Endothelial cell of umbilical vein (primary cell): ENCODE measurements around the gene CHM. TPM values are rescaled to one million over a fixed set of nuclear protein-coding genes. Genes with fewer than 3 reads are reported as not detected.

Experiments
- BruUV-seq: library from RNA; stranded (reverse); fragments of 400-500 nt; replicated peaks from 2 replicates; lab custom pipeline; 2021; lab: Mats Ljungman, UMichigan
- CTCF ChIA-PET: fragments of 300-600, 350-600 bp; sonication (Branson Sonifier 250); formaldehyde crosslinking; loops from one replicate; lab custom pipeline; 2021; ENCODE audit warnings: antibody characterized with exemption, inconsistent platforms; lab: Charles Lee
- POLR2A ChIA-PET: fragments of 300-600, 350-600 bp; sonication (Branson Sonifier 250); formaldehyde crosslinking; loops from one replicate; lab custom pipeline; 2021; ENCODE audit warnings: antibody characterized with exemption, inconsistent platforms; lab: Charles Lee
- DNase-seq: peaks from one replicate; pipeline ENCODE4 v3.0.0-alpha.2; 2011; ENCODE audit warnings: low read depth, low spot score
- FAIRE-seq: peaks from 2 replicates; lab custom pipeline; 2011; peaks lifted over from hg19 to GRCh38; lab: Jason Lieb, UNC
- H2AFZ ChIP-seq: 2 replicates; pipeline ENCODE4 v1.6.0; 2012; ENCODE audit warnings: low read depth, low read length, control low read depth, inconsistent platforms
- H3K27ac ChIP-seq: 2 replicates; pipeline ENCODE4 v1.5.1; 2011; ENCODE audit warnings: low read depth, mild to moderate bottlenecking, control low read depth, low read length, moderate library complexity; ENCODE audit not compliant: insufficient read depth
- H3K27me3 ChIP-seq, 2 experiments: 2 replicates each; pipeline versions ENCODE4 v1.6.0 to v1.6.1; 2011; ENCODE audit warnings: low read length in 2 of 2, mixed read lengths in 1 of 2; ENCODE audit not compliant: control insufficient read depth in 2 of 2, insufficient read depth in 2 of 2
- H3K36me3 ChIP-seq, 2 experiments: 2 replicates in 1 of 2; 3 replicates in 1 of 2; pipeline ENCODE4 v1.5.1; 2011; ENCODE audit warnings: low read length in 2 of 2, mild to moderate bottlenecking in 1 of 2, moderate library complexity in 1 of 2; ENCODE audit not compliant: control insufficient read depth in 2 of 2, insufficient read depth in 2 of 2; ENCODE audit errors: extremely low read depth in 1 of 2
- H3K4me1 ChIP-seq: 3 replicates; pipeline ENCODE4 v1.5.1; 2011; ENCODE audit warnings: mild to moderate bottlenecking, low read length; ENCODE audit not compliant: control insufficient read depth, insufficient read depth; ENCODE audit errors: extremely low read depth
- H3K4me2 ChIP-seq: 2 replicates; pipeline ENCODE4 v1.6.1; 2011; ENCODE audit warnings: low read length, control low read depth, mixed read lengths; ENCODE audit not compliant: insufficient read depth
- H3K4me3 ChIP-seq, 3 experiments: fragments of 200-600 bp in 1 of 3; sonication (generic), shearing (Covaris generic) in 1 of 3; replicated peaks in 1 of 3; 2 replicates each; pipeline ENCODE4 v1.5.1; 2011 to 2016; ENCODE audit warnings: control low read depth in 3 of 3, low read length in 3 of 3, mild to moderate bottlenecking in 2 of 3, inconsistent platforms in 1 of 3, low read depth in 1 of 3, moderate library complexity in 1 of 3; ENCODE audit not compliant: insufficient read depth in 1 of 3
- H3K79me2 ChIP-seq: 2 replicates; pipeline ENCODE4 v1.6.0; 2012; ENCODE audit warnings: low read length, inconsistent platforms; ENCODE audit not compliant: control insufficient read depth, insufficient read depth
- H3K9ac ChIP-seq: replicated peaks from 2 replicates; pipeline ENCODE3; 2011; ENCODE audit warnings: low read length, control low read depth; ENCODE audit not compliant: insufficient read depth; ENCODE audit errors: extremely low read depth
- H3K9me1 ChIP-seq: replicated peaks from 3 replicates; pipeline ENCODE4 v1.6.0; 2011; ENCODE audit warnings: mild to moderate bottlenecking, low read length; ENCODE audit not compliant: control insufficient read depth, insufficient read depth; ENCODE audit errors: extremely low read depth
- H3K9me3 ChIP-seq: replicated peaks from 2 replicates; pipeline ENCODE4 v1.5.1; 2012; ENCODE audit warnings: low read length, inconsistent platforms; ENCODE audit not compliant: control insufficient read depth, insufficient read depth
- H4K20me1 ChIP-seq: replicated peaks from 2 replicates; pipeline ENCODE3; 2011; ENCODE audit warnings: mild to moderate bottlenecking, low read length; ENCODE audit not compliant: control insufficient read depth, insufficient read depth; ENCODE audit errors: extremely low read depth
- EZH2 ChIP-seq: IDR thresholded peaks from 2 replicates; pipeline ENCODE4 v1.6.1; 2012; ENCODE audit warnings: borderline replicate concordance, low read depth, mild to moderate bottlenecking, moderate library complexity, low read length, inconsistent platforms; ENCODE audit not compliant: severe bottlenecking
- FOS ChIP-seq: IDR thresholded peaks from 2 replicates; pipeline ENCODE4 v1.6.1; 2011; ENCODE audit warnings: mild to moderate bottlenecking, low read length, moderate library complexity, borderline replicate concordance; ENCODE audit not compliant: insufficient read depth
- GATA2 ChIP-seq: IDR thresholded peaks from 2 replicates; pipeline ENCODE4 v1.7.0; 2011; ENCODE audit warnings: low read depth, mild to moderate bottlenecking, moderate library complexity, mixed read lengths, low read length; ENCODE audit not compliant: insufficient read length, insufficient read depth
- JUN ChIP-seq: IDR thresholded peaks from 2 replicates; pipeline ENCODE4 v1.6.1; 2011; ENCODE audit warnings: borderline replicate concordance, low read depth; ENCODE audit not compliant: insufficient read length, insufficient read depth
- MYC ChIP-seq: IDR thresholded peaks from one replicate; pipeline ENCODE4 v1.6.1; 2011; ENCODE audit warnings: mild to moderate bottlenecking, low read depth, low read length
- POLR2A ChIP-seq: IDR thresholded peaks from 2 replicates; pipeline ENCODE4 v1.6.1; 2012; ENCODE audit warnings: low read depth, mild to moderate bottlenecking, control low read depth, low read length
- POLR2AphosphoS5 ChIP-seq: IDR thresholded peaks from 2 replicates; pipeline ENCODE4 v1.6.1; 2012; ENCODE audit warnings: low read depth, mild to moderate bottlenecking, control low read depth, low read length, moderate library complexity; ENCODE audit not compliant: insufficient read depth
- dilution Hi-C: fragments of 300-500 bp; cut with MboI; formaldehyde crosslinking; loops from one replicate; pipeline ENCODE4 v1.15.0; 2019; ENCODE audit warnings: low sequenced_read_pairs; ENCODE audit not compliant: extremely low pct_ligation_motif_present
- intact Hi-C: fragments of 100-400 bp; cut with micrococcal nuclease; formaldehyde crosslinking; loops from one replicate; pipeline ENCODE4 v1.10.0; 2022
- polyA plus RNA-seq, 4 experiments: library from polyadenylated mRNA; depleted of rRNA in 3 of 4; stranded (reverse) in 3 of 4; unstranded in 1 of 4; fragments of >200 nt; gene quantifications; 2 replicates each; pipeline versions ENCODE4 v1.2.1 to v1.2.3, GENCODE V29; 2011 to 2012; ENCODE audit warnings: missing spikeins in 1 of 4
- total RNA-seq: library from RNA; stranded (reverse); gene quantifications from 2 replicates; pipeline ENCODE4 v1.2.3, GENCODE V29; 2021
- TF ChIP-seq, protein P1 (sequence below), 2 donors: IDR thresholded peaks; 1 replicate in 1 of 2; 2 replicates in 1 of 2; pipeline ENCODE4 v1.5.1; 2011; ENCODE audit warnings: low read length in 2 of 2, mild to moderate bottlenecking in 2 of 2, moderate library complexity in 2 of 2, control low read depth in 1 of 2, inconsistent platforms in 1 of 2, low read depth in 1 of 2; ENCODE audit not compliant: insufficient read depth in 1 of 2; ENCODE audit errors: extremely low read depth in 1 of 2
- TF ChIP-seq, protein P2 (sequence below): IDR thresholded peaks from 2 replicates; pipeline ENCODE4 v1.6.1; 2011; ENCODE audit not compliant: insufficient read depth, insufficient read length

The CHM gene
- total and polyA plus RNA-seq, 2 donors (not counting 3 experiments of a cell fraction or from before 2014, with no cell fraction given) = 10.5 to 18.4 TPM

DNA sequence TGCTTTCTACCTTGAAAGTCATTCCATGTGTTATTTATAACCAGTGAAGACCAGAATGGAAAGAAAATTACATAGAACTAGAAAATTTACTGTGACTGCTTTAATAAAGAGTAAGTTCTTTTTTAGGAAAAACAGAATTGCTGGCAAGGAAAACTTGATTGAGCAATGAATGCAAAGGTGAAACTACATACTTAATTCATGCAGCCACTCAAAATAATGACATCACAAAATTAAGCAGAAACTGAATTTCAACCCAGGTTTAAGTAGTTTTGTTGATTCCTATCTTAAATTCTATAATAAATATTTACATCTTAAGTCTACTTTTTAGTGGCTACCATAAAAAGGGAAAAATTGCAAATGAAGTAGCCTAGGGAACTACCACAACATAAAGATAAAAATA, 14.0 kb downstream of the CHM start:
- Histone ChIP-seq H3K4me1 (no peaks in the 10 kb centered on the region), H3K9me1 (no peaks in the 10 kb centered on the region), H3K4me3 (no peak overlapping the region), H4K20me1 (no peaks in the 10 kb centered on the region), H3K36me3 (no peaks in the 10 kb centered on the region), H3K9me3 (no peaks in the 10 kb centered on the region), H3K27me3 (no peaks in the 10 kb centered on the region), H3K79me2 (peaks cover 25% of the 10 kb centered on the region), H3K9ac (no peak overlapping the region), H3K4me2 (no peak overlapping the region), H2AFZ (no peak overlapping the region), H3K27ac (no peak overlapping the region)
- intact Hi-C loops (no loop called here), dilution Hi-C loops (no loop called here)
- DNase-seq = no peak
- no peak for TF ChIP-seq MYC
- TF ChIP-seq FOS = no peak
- no peak for TF ChIP-seq EZH2
- no peak for TF ChIP-seq POLR2AphosphoS5
- no peak for TF ChIP-seq POLR2A
- no peak for FAIRE-seq
- POLR2A ChIA-PET = no interaction called here
- no TSS peak for BruUV-seq
- CTCF ChIA-PET = no interaction called here

DNA sequence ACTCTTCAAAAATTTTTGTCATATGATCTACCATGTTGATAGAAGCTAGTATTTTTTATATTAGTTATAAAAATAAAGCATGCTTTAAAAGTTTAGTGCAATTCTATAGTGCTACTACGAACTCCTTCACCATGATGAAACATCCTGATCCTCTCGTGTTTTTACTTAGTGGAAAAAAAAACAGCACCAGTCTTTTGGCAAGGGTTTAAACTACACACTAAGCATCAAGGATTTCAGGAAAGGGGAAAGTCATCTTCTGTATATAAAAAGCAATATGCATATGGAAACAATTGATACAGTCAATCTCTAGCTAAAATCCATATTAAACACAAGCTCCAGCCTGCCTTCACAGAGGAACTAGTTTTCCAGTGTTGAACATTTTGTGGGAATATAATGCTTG, 18.7 kb downstream of the CHM start:
- FAIRE-seq (no peak), DNase-seq (no peak)
- CTCF ChIA-PET = no interaction called here
- no peaks in the 10 kb centered on the region for H4K20me1 ChIP-seq
- dilution Hi-C loops = no loop called here
- H3K27me3 ChIP-seq = no peaks in the 10 kb centered on the region
- no peak overlapping the region for H2AFZ ChIP-seq
- no peak overlapping the region for H3K27ac ChIP-seq
- POLR2A ChIA-PET = no interaction called here
- H3K9me3 ChIP-seq = no peaks in the 10 kb centered on the region
- H3K9ac ChIP-seq = no peak overlapping the region
- intact Hi-C loops = no loop called here
- BruUV-seq = no TSS peak
- H3K4me3 ChIP-seq = no peak overlapping the region
- TF ChIP-seq JUN (no peak), FOS (no peak), POLR2AphosphoS5 (no peak), GATA2 (no peak), POLR2A (no peak), EZH2 (no peak), MYC (no peak)
- TF ChIP-seq, protein P1, sequence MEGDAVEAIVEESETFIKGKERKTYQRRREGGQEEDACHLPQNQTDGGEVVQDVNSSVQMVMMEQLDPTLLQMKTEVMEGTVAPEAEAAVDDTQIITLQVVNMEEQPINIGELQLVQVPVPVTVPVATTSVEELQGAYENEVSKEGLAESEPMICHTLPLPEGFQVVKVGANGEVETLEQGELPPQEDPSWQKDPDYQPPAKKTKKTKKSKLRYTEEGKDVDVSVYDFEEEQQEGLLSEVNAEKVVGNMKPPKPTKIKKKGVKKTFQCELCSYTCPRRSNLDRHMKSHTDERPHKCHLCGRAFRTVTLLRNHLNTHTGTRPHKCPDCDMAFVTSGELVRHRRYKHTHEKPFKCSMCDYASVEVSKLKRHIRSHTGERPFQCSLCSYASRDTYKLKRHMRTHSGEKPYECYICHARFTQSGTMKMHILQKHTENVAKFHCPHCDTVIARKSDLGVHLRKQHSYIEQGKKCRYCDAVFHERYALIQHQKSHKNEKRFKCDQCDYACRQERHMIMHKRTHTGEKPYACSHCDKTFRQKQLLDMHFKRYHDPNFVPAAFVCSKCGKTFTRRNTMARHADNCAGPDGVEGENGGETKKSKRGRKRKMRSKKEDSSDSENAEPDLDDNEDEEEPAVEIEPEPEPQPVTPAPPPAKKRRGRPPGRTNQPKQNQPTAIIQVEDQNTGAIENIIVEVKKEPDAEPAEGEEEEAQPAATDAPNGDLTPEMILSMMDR (IDR thresholded peaks at IDR 0.05; ENCODE audit: extremely low read depth in 1 of 2, insufficient read depth in 1 of 2, low read depth in 1 of 2, low read length in 2 of 2) = no peak
- TF ChIP-seq, protein P2, sequence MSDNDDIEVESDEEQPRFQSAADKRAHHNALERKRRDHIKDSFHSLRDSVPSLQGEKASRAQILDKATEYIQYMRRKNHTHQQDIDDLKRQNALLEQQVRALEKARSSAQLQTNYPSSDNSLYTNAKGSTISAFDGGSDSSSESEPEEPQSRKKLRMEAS = no peak
- H3K36me3 ChIP-seq = no peaks in the 10 kb centered on the region
- peaks cover 17% of the 10 kb centered on the region for H3K79me2 ChIP-seq
- no peaks in the 10 kb centered on the region for H3K4me1 ChIP-seq
- H3K4me2 ChIP-seq = no peak overlapping the region
- H3K9me1 ChIP-seq = no peaks in the 10 kb centered on the region
